SK-N-SH treated with all-trans-retinoic acid at 6 μM for 48 hours (cell line): ENCODE results near the gene CABP1.

Experiments used
- ATAC-seq: fragments of 200-7000 bp; cut with Tn5 transposase; 3 replicates; pipeline ENCODE4 v1.9.1; 2020; ENCODE audit warnings: mild to moderate bottlenecking, moderate library complexity
- ARNTL ChIP-seq: fragments of 450-650 bp; formaldehyde crosslinking; IDR thresholded peaks from 2 replicates; pipeline ENCODE4 v1.5.0; 2020; ENCODE audit warnings: low read depth, mild to moderate bottlenecking, moderate library complexity, borderline replicate concordance
- BACH2 ChIP-seq: fragments of 250-450 bp; sonication (Bioruptor Pico); IDR thresholded peaks from 2 replicates; pipeline ENCODE4 v1.9.0; 2021; ENCODE audit warnings: mild to moderate bottlenecking, borderline replicate concordance
- CREB5 ChIP-seq: fragments of 250-450 bp; sonication (Bioruptor Pico); IDR thresholded peaks from 2 replicates; pipeline ENCODE4 v1.5.1; 2020; ENCODE audit warnings: low read depth, mild to moderate bottlenecking, moderate library complexity
- CSRNP3 ChIP-seq: fragments of 250-450 bp; sonication (Bioruptor Pico); IDR thresholded peaks from 2 replicates; pipeline ENCODE4 v1.5.1; 2021; ENCODE audit warnings: mild to moderate bottlenecking, moderate library complexity
- ESRRG ChIP-seq: fragments of 250-450 bp; sonication (Bioruptor Pico); IDR thresholded peaks from 2 replicates; pipeline ENCODE4 v1.6.1; 2021; ENCODE audit warnings: mild to moderate bottlenecking
- GLIS3 ChIP-seq: fragments of 250-450 bp; sonication (Bioruptor Pico); IDR thresholded peaks from 2 replicates; pipeline ENCODE4 v1.5.0; 2020; ENCODE audit warnings: mild to moderate bottlenecking, moderate library complexity
- ISL1 ChIP-seq: fragments of 250-450 bp; sonication (Bioruptor Pico); IDR thresholded peaks from 2 replicates; pipeline ENCODE4 v2.1.2; 2022; ENCODE audit warnings: mild to moderate bottlenecking, moderate library complexity
- OSR1 ChIP-seq: fragments of 250-450 bp; sonication (Bioruptor Pico); IDR thresholded peaks from 2 replicates; pipeline ENCODE4 v1.8.0; 2022; ENCODE audit warnings: moderate library complexity, mild to moderate bottlenecking, inconsistent platforms
- PATZ1 ChIP-seq: fragments of 250-450 bp; sonication (Bioruptor Pico); IDR thresholded peaks from 2 replicates; pipeline ENCODE4 v1.8.0; 2020; ENCODE audit warnings: mild to moderate bottlenecking, moderate library complexity, borderline replicate concordance
- POU6F1 ChIP-seq: fragments of 250-450 bp; sonication (Bioruptor Pico); IDR thresholded peaks from 2 replicates; pipeline ENCODE4 v1.8.0; 2021; ENCODE audit warnings: low read depth, mild to moderate bottlenecking, moderate library complexity, borderline replicate concordance
- PPARA ChIP-seq: fragments of 250-450 bp; sonication (Bioruptor Pico); IDR thresholded peaks from 2 replicates; pipeline ENCODE4 v1.5.0; 2020; ENCODE audit warnings: mild to moderate bottlenecking, borderline replicate concordance
- TCF4 ChIP-seq: fragments of 250-450 bp; sonication (Bioruptor Pico); IDR thresholded peaks from 2 replicates; pipeline ENCODE4 v1.8.0; 2021; ENCODE audit warnings: mild to moderate bottlenecking, moderate library complexity, borderline replicate concordance
- TOX ChIP-seq: fragments of 250-450 bp; sonication (Bioruptor Pico); IDR thresholded peaks from 2 replicates; pipeline ENCODE4 v1.8.0; 2021; ENCODE audit warnings: mild to moderate bottlenecking, moderate library complexity, borderline replicate concordance
- TSHZ2 ChIP-seq: fragments of 250-450 bp; sonication (Bioruptor Pico); IDR thresholded peaks from 2 replicates; pipeline ENCODE4 v1.5.0; 2020; ENCODE audit warnings: mild to moderate bottlenecking, moderate library complexity
- ZC3H10 ChIP-seq: fragments of 250-450 bp; sonication (Bioruptor Pico); IDR thresholded peaks from 2 replicates; pipeline ENCODE4 v1.5.1; 2021; ENCODE audit warnings: mild to moderate bottlenecking, moderate library complexity
- ZFP3 ChIP-seq: fragments of 250-450 bp; sonication (Bioruptor Pico); IDR thresholded peaks from 2 replicates; pipeline ENCODE4 v1.5.0; 2020; ENCODE audit warnings: mild to moderate bottlenecking, moderate library complexity
- ZFP30 ChIP-seq: fragments of 450-650 bp; formaldehyde crosslinking; IDR thresholded peaks from 2 replicates; pipeline ENCODE4 v1.5.0; 2022; ENCODE audit warnings: mild to moderate bottlenecking, moderate library complexity
- ZNF565 ChIP-seq: fragments of 450-650 bp; formaldehyde crosslinking; conservative IDR thresholded peaks from 2 replicates; pipeline ENCODE4 v1.5.0; 2020; ENCODE audit warnings: low read depth, mild to moderate bottlenecking, moderate library complexity
- ZNF70 ChIP-seq: fragments of 450-650 bp; formaldehyde crosslinking; IDR thresholded peaks from 2 replicates; pipeline ENCODE4 v1.5.0; 2020; ENCODE audit warnings: mild to moderate bottlenecking, moderate library complexity
- ZNF8 ChIP-seq: fragments of 450-650 bp; formaldehyde crosslinking; IDR thresholded peaks from 2 replicates; pipeline ENCODE4 v1.5.0; 2020; ENCODE audit warnings: mild to moderate bottlenecking, moderate library complexity

Gene CABP1

GRCh38 chr12:120703311-120703942 is 63.0 kb downstream of the CABP1 start:
- ATAC-seq = no peak
- no peak for TF ChIP-seq CREB5
- TF ChIP-seq CSRNP3 = no peak
- no peak for TF ChIP-seq GLIS3
- TF ChIP-seq ZFP30 (CRISPR knock-in tag) = no peak
- no peak for TF ChIP-seq ESRRG (CRISPR knock-in tag)
- no peak for TF ChIP-seq ARNTL
- TF ChIP-seq PATZ1 (CRISPR knock-in tag) = no peak
- TF ChIP-seq BACH2 = no peak
- TF ChIP-seq TOX (CRISPR knock-in tag) = no peak
- TF ChIP-seq TSHZ2 = no peak
- no peak for TF ChIP-seq ZFP3
- no peak for TF ChIP-seq POU6F1 (CRISPR knock-in tag)
- TF ChIP-seq ISL1 (CRISPR knock-in tag) = no peak
- TF ChIP-seq ZNF8 (CRISPR knock-in tag) = no peak
- TF ChIP-seq ZC3H10 (CRISPR knock-in tag) = no peak
- TF ChIP-seq TCF4 (CRISPR knock-in tag) = no peak
- TF ChIP-seq, all 23 proteins: peak for 0

- no peak for TF ChIP-seq TCF4 (CRISPR knock-in tag)
- TF ChIP-seq POU6F1 (CRISPR knock-in tag) = no peak
- no peak for TF ChIP-seq TSHZ2
- no peak for TF ChIP-seq ZNF70
- TF ChIP-seq ISL1 (CRISPR knock-in tag) = no peak
- TF ChIP-seq ZC3H10 (CRISPR knock-in tag) = no peak
- TF ChIP-seq BACH2 = no peak
- no peak for TF ChIP-seq OSR1
- no peak for TF ChIP-seq CSRNP3
- TF ChIP-seq ZFP3 = no peak
- no peak for TF ChIP-seq PPARA
- no peak for TF ChIP-seq ZNF565 (CRISPR knock-in tag)
- no peak for TF ChIP-seq CREB5
- no peak for TF ChIP-seq ESRRG (CRISPR knock-in tag)
- no peak for TF ChIP-seq ZNF8 (CRISPR knock-in tag)
- TF ChIP-seq, all 23 proteins: peak for 0
- no peak for ATAC-seq
Observed at GRCh38 chr12:120705618-120706017, 65.2 kb downstream of the CABP1 start.
